HL-60 (cell line): Measurements from ENCODE around the gene TANK.

Experiments used
- DNase-seq, 2 experiments: peaks; one replicate each; pipeline ENCODE4 v3.0.0-alpha.2; 2010 to 2020; ENCODE audit warnings: low read depth in 1 of 2, low spot score in 1 of 2
- H3K27ac ChIP-seq: fragments of 250-450 bp; sonication (Bioruptor Pico); replicated peaks from 2 replicates; pipeline ENCODE4 v1.5.1; 2020; ENCODE audit warnings: mild to moderate bottlenecking, moderate library complexity
- H3K27me3 ChIP-seq: fragments of 250-450 bp; sonication (Bioruptor Pico); 2 replicates; pipeline ENCODE4 v1.5.1; 2021; ENCODE audit warnings: mild to moderate bottlenecking, moderate library complexity; ENCODE audit not compliant: insufficient read depth, poor library complexity, severe bottlenecking
- H3K4me3 ChIP-seq: replicated peaks from 2 replicates; pipeline ENCODE4 v1.5.1; 2011; ENCODE audit warnings: mild to moderate bottlenecking, control low read depth, low read length; ENCODE audit not compliant: insufficient read depth
- CTCF ChIP-seq: IDR thresholded peaks from one replicate; pipeline ENCODE4 v1.5.1; 2011; ENCODE audit warnings: low read length, control low read depth, inconsistent platforms; ENCODE audit not compliant: insufficient read depth
- GABPA ChIP-seq: IDR thresholded peaks from 2 replicates; pipeline ENCODE4 v1.6.1; 2012; ENCODE audit warnings: low read depth
- POLR2AphosphoS5 ChIP-seq: IDR thresholded peaks from 2 replicates; pipeline ENCODE4 v1.6.1; 2012; ENCODE audit warnings: low read depth
- REST ChIP-seq: IDR thresholded peaks from 2 replicates; pipeline ENCODE4 v1.6.1; 2012; ENCODE audit warnings: low read depth; ENCODE audit not compliant: insufficient replicate concordance
- SPI1 ChIP-seq: IDR thresholded peaks from 2 replicates; pipeline ENCODE4 v1.6.1; 2012; ENCODE audit warnings: low read depth, mild to moderate bottlenecking, borderline replicate concordance

TANK gene

GRCh38 chr2:161150704-161151103 lies 9.5 kb upstream of the TANK start:
- no peak overlapping the region for H3K27ac ChIP-seq
- DNase-seq, result no peak
- TF ChIP-seq REST (no peak), GABPA (no peak), SPI1 (no peak)

DNA sequence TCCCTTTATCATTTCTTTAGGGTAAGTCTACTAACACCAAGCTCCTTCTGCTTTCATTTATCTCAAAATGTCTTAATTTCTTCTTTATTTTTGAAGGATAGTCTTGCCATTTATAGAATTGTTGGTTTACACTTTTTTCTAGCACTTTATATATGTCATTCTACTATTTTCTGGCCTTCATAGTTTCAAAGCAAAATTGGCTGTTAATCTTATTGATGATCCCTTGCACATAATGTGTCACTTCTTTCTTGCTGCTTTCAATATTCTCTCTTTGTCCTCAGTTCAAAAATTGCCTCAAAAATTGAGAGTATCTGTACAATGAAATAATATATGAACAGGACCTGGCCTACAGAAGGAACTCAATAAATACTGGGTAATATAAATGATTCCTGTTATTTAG lies 7.9 kb upstream of the TANK start:
- TF ChIP-seq REST (no peak), SPI1 (no peak), CTCF (no peak), GABPA (no peak), POLR2AphosphoS5 (no peak)
- H3K4me3 ChIP-seq, result no peak overlapping the region
- DNase-seq, result no peak
- H3K27me3 ChIP-seq, result no peaks in the 10 kb centered on the region
- H3K27ac ChIP-seq, result no peak overlapping the region

More at GRCh38 chr2:161150704-161151103, 9.5 kb upstream of the TANK start:
- Histone ChIP-seq H3K27me3 (no peaks in the 10 kb centered on the region), H3K4me3 (no peak overlapping the region)

DNA sequence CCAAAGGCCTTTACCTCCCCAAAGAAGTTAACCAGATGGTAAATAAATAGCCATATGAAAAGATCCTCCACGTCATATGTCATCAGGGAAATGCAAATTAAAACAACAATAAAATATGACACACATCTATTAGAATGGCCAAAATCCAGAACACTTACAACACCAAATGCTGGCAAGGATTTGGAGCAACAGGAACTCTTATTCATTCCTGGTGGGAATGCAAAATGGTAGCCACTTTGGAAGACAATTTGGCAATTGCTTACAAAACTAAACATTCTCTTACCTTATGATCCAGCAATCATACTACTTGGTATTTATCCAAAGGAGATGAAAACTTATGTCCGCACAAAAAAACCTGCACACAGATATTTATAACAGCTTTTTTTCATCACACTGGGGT lies 1.3 kb upstream of the TANK start:
- no peaks in the 10 kb centered on the region for H3K27me3 ChIP-seq
- no peak overlapping the region for H3K27ac ChIP-seq
- H3K4me3 ChIP-seq, result no peak overlapping the region
- no peak for DNase-seq
- TF ChIP-seq POLR2AphosphoS5 (no peak), CTCF (no peak), REST (no peak), GABPA (no peak), SPI1 (no peak)
